Neutrophil (primary cell): ENCODE results near the gene POLG.
"Not testable (repeated sequence)": the region's sequence is repeated elsewhere in the genome, so short reads cannot be mapped to it uniquely, and the experiment has no call there.

ENCODE experiments used
- H3K27ac ChIP-seq: fragments of 200-600 bp; sonication (generic); 2 replicates; pipeline ENCODE4 v1.5.1; 2016; ENCODE audit warnings: mild to moderate bottlenecking, moderate library complexity
- H3K27me3 ChIP-seq: fragments of 200-600 bp; sonication (generic); 2 replicates; pipeline ENCODE4 v1.6.0; 2016; ENCODE audit warnings: mild to moderate bottlenecking
- H3K36me3 ChIP-seq: fragments of 200-600 bp; sonication (generic); 2 replicates; pipeline ENCODE4 v1.5.1; 2017
- H3K4me1 ChIP-seq, 2 experiments: fragments of 200-600 bp in 1 of 2; sonication (generic) in 1 of 2; 1 replicate in 1 of 2; 2 replicates in 1 of 2; pipeline versions ENCODE4 v1.5.1 to v1.6.1; 2013 to 2016; ENCODE audit warnings: low read depth in 1 of 2, low read length in 1 of 2, mild to moderate bottlenecking in 1 of 2, moderate library complexity in 1 of 2; ENCODE audit not compliant: control insufficient read depth in 1 of 2, insufficient read depth in 1 of 2
- H3K4me3 ChIP-seq, 2 experiments: fragments of 200-600 bp in 1 of 2; sonication (generic) in 1 of 2; 1 replicate in 1 of 2; 2 replicates in 1 of 2; pipeline ENCODE4 v1.5.1; 2013 to 2016; ENCODE audit warnings: low read depth in 1 of 2, low read length in 1 of 2, mild to moderate bottlenecking in 1 of 2, moderate library complexity in 1 of 2
- H3K9me3 ChIP-seq: fragments of 200-600 bp; sonication (generic); 2 replicates; pipeline ENCODE4 v1.5.1; 2016
- TF ChIP-seq, protein P1 (sequence below): fragments of 200-600 bp; sonication (generic); IDR thresholded peaks from 2 replicates; pipeline ENCODE4 v1.5.1; 2016; ENCODE audit warnings: antibody characterized with exemption

The POLG gene

DNA sequence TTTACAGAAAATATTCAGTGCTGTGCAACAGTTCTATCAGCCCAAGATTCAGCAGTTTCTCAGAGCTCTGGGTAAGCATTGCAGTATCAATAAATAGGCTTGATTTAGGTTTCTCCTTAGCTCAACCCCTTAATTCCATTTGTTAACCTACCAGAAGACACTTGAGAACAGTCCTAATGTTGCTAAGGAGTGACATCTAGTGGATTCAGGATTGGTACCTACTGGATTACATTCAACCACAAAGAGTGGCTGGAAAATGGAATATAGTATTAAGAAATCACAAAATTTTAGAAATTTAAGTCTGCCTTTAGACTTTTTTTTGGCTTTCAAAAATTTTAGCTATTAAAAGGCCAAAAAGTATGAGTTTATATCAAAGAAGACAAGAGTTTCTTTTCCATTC is 34.7 kb downstream of the POLG start:
- no peaks in the 10 kb centered on the region for H3K27me3 ChIP-seq
- peaks cover 58% of the 10 kb centered on the region for H3K36me3 ChIP-seq
- TF ChIP-seq, protein P1, sequence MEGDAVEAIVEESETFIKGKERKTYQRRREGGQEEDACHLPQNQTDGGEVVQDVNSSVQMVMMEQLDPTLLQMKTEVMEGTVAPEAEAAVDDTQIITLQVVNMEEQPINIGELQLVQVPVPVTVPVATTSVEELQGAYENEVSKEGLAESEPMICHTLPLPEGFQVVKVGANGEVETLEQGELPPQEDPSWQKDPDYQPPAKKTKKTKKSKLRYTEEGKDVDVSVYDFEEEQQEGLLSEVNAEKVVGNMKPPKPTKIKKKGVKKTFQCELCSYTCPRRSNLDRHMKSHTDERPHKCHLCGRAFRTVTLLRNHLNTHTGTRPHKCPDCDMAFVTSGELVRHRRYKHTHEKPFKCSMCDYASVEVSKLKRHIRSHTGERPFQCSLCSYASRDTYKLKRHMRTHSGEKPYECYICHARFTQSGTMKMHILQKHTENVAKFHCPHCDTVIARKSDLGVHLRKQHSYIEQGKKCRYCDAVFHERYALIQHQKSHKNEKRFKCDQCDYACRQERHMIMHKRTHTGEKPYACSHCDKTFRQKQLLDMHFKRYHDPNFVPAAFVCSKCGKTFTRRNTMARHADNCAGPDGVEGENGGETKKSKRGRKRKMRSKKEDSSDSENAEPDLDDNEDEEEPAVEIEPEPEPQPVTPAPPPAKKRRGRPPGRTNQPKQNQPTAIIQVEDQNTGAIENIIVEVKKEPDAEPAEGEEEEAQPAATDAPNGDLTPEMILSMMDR, result no peak
- H3K27ac ChIP-seq, result no peak overlapping the region
- no peak overlapping the region for H3K4me3 ChIP-seq
- no peaks in the 10 kb centered on the region for H3K4me1 ChIP-seq
- H3K9me3 ChIP-seq, result no peaks in the 10 kb centered on the region

DNA sequence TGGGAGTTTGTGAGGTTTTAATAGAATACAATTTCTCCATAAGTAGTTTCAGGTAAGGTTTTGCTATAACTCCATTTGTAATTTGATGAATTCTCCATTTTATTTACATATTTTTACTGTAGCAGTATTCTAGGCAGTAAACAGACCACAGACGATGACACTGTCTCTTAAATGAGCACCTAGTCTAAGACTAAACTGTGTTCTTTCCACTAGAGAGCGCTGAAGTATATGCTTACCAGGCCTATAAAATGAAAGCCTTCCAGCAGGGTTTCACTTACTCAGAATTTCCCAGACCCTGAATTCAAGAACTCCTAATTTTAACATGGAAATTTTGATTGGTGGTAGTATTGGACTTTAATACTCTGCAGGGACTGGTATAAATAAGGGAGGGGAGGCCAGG is 41.6 kb downstream of the POLG start:
- Histone ChIP-seq H3K9me3 (no peaks in the 10 kb centered on the region), H3K4me3 (no peak overlapping the region), H3K4me1 (no peaks in the 10 kb centered on the region), H3K36me3 (peaks cover 62% of the 10 kb centered on the region), H3K27ac (no peak overlapping the region), H3K27me3 (no peaks in the 10 kb centered on the region)
- TF ChIP-seq, protein P1, result no peak

DNA sequence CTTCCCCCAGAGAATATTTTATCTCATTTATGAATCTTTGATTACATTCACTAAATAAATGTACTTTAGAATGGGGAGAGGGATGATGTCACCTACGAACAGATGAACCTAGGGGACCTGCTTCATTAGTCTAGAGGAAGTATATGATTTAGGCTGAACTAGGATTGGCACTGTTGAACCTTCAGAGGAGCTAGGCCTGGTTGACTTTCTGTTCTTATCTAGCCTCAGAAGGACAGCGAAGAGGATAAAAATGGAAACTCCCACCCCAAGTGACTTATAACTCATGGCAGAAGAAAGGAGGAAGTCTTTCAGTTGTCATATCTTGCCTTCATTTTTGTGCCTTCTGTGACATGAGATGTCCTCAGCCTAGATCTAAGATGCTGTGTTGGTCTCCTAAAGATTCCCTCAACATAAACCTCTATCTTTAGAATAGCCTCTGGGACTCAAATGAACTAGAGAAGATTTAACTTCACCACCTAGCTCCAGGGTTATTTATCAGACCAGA is 42.6 kb downstream of the POLG start:
- Histone ChIP-seq H3K27me3 (no peaks in the 10 kb centered on the region), H3K9me3 (no peaks in the 10 kb centered on the region), H3K4me3 (no peak overlapping the region), H3K36me3 (peaks cover 72% of the 10 kb centered on the region), H3K27ac (no peak overlapping the region), H3K4me1 (no peaks in the 10 kb centered on the region)
- TF ChIP-seq, protein P1, result no peak

DNA sequence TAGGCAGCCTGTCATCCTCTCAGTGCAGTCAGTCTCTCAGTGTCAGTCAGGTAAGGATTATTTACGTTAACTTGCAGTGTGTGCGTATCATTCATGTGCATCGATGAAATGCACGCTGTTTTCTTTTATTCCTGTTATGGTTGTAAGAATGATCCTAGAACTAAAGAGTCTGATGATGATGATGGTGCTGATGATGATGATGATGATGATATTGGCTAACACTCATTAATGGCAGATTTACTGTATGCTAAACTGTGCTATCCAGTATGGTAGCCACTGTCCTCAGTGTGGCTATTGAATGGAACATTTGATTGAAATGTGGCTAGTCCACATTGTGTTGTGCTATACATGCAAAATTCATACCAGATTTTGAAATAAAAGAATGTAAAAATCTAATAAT is 51.4 kb downstream of the POLG start:
- Histone ChIP-seq H3K27me3 (no peaks in the 10 kb centered on the region), H3K4me1 (no peaks in the 10 kb centered on the region), H3K4me3 (no peak overlapping the region), H3K36me3 (peaks cover 88% of the 10 kb centered on the region), H3K27ac (no peak overlapping the region), H3K9me3 (no peaks in the 10 kb centered on the region)
- TF ChIP-seq, protein P1, result no peak

DNA sequence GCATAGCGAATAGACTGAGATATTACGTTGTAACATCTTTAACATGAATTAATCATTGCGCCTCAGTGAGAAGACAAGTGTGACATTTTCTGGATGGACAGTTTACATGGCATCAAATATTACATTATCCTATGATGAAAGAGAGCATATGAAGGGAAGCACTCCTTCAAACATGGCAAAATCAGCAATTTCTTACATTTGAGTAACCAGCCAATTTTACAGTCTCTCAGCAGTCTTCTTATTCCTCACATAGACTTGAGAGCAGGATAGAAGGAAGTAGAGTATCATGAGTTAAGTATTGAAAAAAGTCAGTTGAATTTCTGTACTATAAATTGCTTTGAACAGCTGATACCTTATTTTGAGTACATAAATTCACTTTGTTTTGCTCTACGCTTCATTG is 52.0 kb downstream of the POLG start:
- no peaks in the 10 kb centered on the region for H3K4me1 ChIP-seq
- no peak overlapping the region for H3K4me3 ChIP-seq
- H3K27me3 ChIP-seq, result no peaks in the 10 kb centered on the region
- TF ChIP-seq, protein P1, result no peak
- H3K36me3 ChIP-seq, result peaks cover 86% of the 10 kb centered on the region
- H3K27ac ChIP-seq, result no peak overlapping the region
- H3K9me3 ChIP-seq, result no peaks in the 10 kb centered on the region

DNA sequence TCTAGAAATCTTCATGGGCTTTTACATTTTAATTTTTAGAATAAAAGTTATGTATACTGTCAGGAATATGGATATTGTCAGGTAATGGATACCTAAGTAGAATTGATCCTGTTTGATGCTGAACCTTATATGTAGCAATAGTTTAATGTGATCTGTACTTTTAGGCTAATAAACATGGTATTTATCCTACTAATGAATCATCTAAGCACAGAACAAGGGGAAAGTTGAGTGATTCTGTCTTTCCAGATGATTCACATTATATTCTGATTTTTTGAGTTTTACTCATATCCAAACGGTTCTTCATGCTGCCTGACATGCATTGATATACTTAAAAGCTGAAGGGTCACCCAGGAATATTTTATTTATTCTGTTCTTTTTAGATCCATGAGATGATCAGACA is 56.3 kb downstream of the POLG start:
- Histone ChIP-seq H3K4me1 (no peaks in the 10 kb centered on the region), H3K4me3 (no peak overlapping the region), H3K36me3 (peaks cover 76% of the 10 kb centered on the region), H3K27ac (no peak overlapping the region), H3K9me3 (no peaks in the 10 kb centered on the region), H3K27me3 (no peaks in the 10 kb centered on the region)
- TF ChIP-seq, protein P1, result no peak

DNA sequence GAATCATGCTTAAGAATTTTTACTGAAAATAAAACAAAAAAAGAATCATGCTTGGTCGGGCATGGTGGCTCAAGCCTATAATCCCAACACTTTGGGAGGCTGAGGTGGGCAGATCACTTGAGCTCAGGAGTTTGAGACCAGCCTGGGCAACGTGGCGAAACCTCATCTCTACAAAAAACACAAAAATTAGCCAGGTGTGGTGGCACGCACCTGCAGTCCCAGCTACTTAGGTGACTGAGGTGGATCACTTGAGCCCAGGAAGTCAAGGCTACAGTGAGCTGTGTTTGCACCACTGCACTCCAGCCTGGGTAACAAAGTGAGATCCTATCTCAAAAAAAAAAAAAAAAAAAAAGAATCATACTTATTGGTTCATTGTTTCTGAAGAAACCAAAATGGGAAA is 57.3 kb downstream of the POLG start:
- not testable (repeated sequence) for H3K9me3 ChIP-seq, H3K27me3 ChIP-seq, H3K27ac ChIP-seq, H3K4me1 ChIP-seq, H3K4me3 ChIP-seq
- peaks cover 66% of the 10 kb centered on the region for H3K36me3 ChIP-seq
